ENCODE data around the gene COQ8B.

COQ8B gene

GRCh38 chr19:40756502-40757110, 39.9 kb upstream of the COQ8B start:
- TF ChIP-seq MYC (IDR thresholded peaks at IDR 0.05; ENCODE audit: low read depth, low read length) (no peak), POLR2A (IDR thresholded peaks at IDR 0.05; ENCODE audit: extremely low read depth, insufficient read length) (no peak), MAX (IDR thresholded peaks at IDR 0.05; ENCODE audit: low read depth, low read length) (no peak), CTCF (IDR thresholded peaks at IDR 0.05; ENCODE audit: low read depth, low read length) (no peak)
- no peak for DNase-seq (ENCODE audit: low read depth)

GRCh38 chr19:40755791-40756190, 39.1 kb upstream of the COQ8B start:
- peak overlapping the region; percentile 17 for H3K4me3 ChIP-seq (ENCODE audit: low read depth, low read length)
- no peak for DNase-seq (ENCODE audit: low read depth)
- TF ChIP-seq POLR2A (IDR thresholded peaks at IDR 0.05; ENCODE audit: extremely low read depth, insufficient read length) = no peak
- no peak for TF ChIP-seq CTCF (IDR thresholded peaks at IDR 0.05; ENCODE audit: low read depth, low read length)
- TF ChIP-seq MAX (IDR thresholded peaks at IDR 0.05; ENCODE audit: low read depth, low read length) = no peak

More at GRCh38 chr19:40756502-40757110, 39.9 kb upstream of the COQ8B start:
- no peak overlapping the region for H3K4me3 ChIP-seq (ENCODE audit: low read depth, low read length)

GRCh38 chr19:40755248-40755624, 38.5 kb upstream of the COQ8B start:
- peak overlapping the region; percentile 17 for H3K4me3 ChIP-seq (ENCODE audit: low read depth, low read length)

GRCh38 chr19:40754611-40755247, 38.0 kb upstream of the COQ8B start:
- H3K4me3 ChIP-seq (ENCODE audit: low read depth, low read length) = peak overlapping the region; percentile 48
- TF ChIP-seq POLR2A (IDR thresholded peaks at IDR 0.05; ENCODE audit: extremely low read depth, insufficient read length) (no peak), MYC (IDR thresholded peaks at IDR 0.05; ENCODE audit: low read depth, low read length) (no peak), MAX (IDR thresholded peaks at IDR 0.05; ENCODE audit: low read depth, low read length) (no peak), CTCF (IDR thresholded peaks at IDR 0.05; ENCODE audit: low read depth, low read length) (no peak)
- DNase-seq (ENCODE audit: low read depth) = peak; percentile 48

More at GRCh38 chr19:40755248-40755624, 38.5 kb upstream of the COQ8B start:
- TF ChIP-seq MYC (IDR thresholded peaks at IDR 0.05; ENCODE audit: low read depth, low read length) (no peak), CTCF (IDR thresholded peaks at IDR 0.05; ENCODE audit: low read depth, low read length) (no peak), MAX (IDR thresholded peaks at IDR 0.05; ENCODE audit: low read depth, low read length) (no peak), POLR2A (IDR thresholded peaks at IDR 0.05; ENCODE audit: extremely low read depth, insufficient read length) (no peak)
- no peak for DNase-seq (ENCODE audit: low read depth)

GRCh38 chr19:40752257-40752781, 35.6 kb upstream of the COQ8B start:
- peak overlapping the region; percentile 85 for H3K4me3 ChIP-seq (ENCODE audit: low read depth, low read length)
- peak; percentile 37 for DNase-seq (ENCODE audit: low read depth)
- TF ChIP-seq CTCF (IDR thresholded peaks at IDR 0.05; ENCODE audit: low read depth, low read length) = no peak
- no peak for TF ChIP-seq POLR2A (IDR thresholded peaks at IDR 0.05; ENCODE audit: extremely low read depth, insufficient read length)
- no peak for TF ChIP-seq MAX (IDR thresholded peaks at IDR 0.05; ENCODE audit: low read depth, low read length)
- no peak for TF ChIP-seq MYC (IDR thresholded peaks at IDR 0.05; ENCODE audit: low read depth, low read length)
